NB4 (cell line): Measurements from ENCODE around the gene FRY.

ENCODE experiments used
- DNase-seq: peaks from one replicate; pipeline ENCODE4 v3.0.0; 2010; ENCODE audit warnings: low read depth
- H3K4me3 ChIP-seq: one replicate; pipeline ENCODE4 v1.5.1; 2011; ENCODE audit warnings: mild to moderate bottlenecking, low read depth, low read length, moderate library complexity
- MYC ChIP-seq: IDR thresholded peaks from 2 replicates; pipeline ENCODE4 v1.6.1; 2011; ENCODE audit warnings: low read depth, low read length
- POLR2A ChIP-seq: IDR thresholded peaks from 2 replicates; pipeline ENCODE4 v1.6.1; 2011; ENCODE audit warnings: mild to moderate bottlenecking; ENCODE audit not compliant: insufficient read length; ENCODE audit errors: extremely low read depth
- TF ChIP-seq, protein P1 (sequence below): IDR thresholded peaks from one replicate; pipeline ENCODE4 v1.5.1; 2012; ENCODE audit warnings: low read depth, low read length
- TF ChIP-seq, protein P2 (sequence below): IDR thresholded peaks from 2 replicates; pipeline ENCODE4 v1.6.1; 2011; ENCODE audit warnings: low read depth, low read length

The FRY gene

DNA sequence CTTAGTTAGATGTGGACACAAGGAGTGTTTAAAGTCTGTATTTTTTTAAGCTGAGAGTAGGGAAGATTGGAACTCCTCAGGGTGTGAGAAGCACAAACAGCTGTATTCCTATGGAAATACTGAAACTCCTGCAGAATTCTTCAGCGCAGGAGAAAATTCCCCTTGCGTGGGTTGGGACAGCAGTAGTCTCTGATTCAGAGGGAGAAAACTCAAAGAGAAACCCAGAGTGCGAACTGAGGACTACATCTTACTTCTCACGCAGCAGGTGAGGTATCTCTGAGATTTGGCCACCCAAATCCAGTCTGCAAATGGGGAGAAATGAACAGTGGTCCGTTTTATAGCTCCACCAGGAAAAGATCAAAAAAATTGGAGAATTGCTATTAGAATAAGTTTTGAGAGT lies 60.9 kb downstream of the FRY start:
- no peak for TF ChIP-seq POLR2A
- DNase-seq, result no peak
- no peak overlapping the region for H3K4me3 ChIP-seq

DNA sequence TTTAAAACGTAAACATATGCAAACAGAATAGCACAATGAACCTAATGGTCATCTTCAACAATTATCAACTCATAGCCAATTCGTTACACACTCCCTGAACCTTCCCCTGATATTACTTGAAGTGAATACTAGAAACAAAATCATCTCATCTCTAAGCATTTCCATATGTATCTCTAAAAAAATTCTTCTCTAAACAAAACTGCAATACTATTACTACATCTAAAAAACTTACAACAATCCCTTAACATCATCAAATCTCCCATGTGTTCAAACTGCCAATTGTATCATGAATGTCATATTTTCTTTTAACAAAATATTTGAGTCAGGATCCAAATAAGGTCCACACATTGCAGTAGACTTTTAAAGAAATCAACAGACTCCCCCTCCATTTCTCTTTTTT lies 61.4 kb downstream of the FRY start:
- no peak overlapping the region for H3K4me3 ChIP-seq
- no peak for DNase-seq
- TF ChIP-seq, protein P1, sequence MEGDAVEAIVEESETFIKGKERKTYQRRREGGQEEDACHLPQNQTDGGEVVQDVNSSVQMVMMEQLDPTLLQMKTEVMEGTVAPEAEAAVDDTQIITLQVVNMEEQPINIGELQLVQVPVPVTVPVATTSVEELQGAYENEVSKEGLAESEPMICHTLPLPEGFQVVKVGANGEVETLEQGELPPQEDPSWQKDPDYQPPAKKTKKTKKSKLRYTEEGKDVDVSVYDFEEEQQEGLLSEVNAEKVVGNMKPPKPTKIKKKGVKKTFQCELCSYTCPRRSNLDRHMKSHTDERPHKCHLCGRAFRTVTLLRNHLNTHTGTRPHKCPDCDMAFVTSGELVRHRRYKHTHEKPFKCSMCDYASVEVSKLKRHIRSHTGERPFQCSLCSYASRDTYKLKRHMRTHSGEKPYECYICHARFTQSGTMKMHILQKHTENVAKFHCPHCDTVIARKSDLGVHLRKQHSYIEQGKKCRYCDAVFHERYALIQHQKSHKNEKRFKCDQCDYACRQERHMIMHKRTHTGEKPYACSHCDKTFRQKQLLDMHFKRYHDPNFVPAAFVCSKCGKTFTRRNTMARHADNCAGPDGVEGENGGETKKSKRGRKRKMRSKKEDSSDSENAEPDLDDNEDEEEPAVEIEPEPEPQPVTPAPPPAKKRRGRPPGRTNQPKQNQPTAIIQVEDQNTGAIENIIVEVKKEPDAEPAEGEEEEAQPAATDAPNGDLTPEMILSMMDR, result no peak
- no peak for TF ChIP-seq MYC
- TF ChIP-seq, protein P2, sequence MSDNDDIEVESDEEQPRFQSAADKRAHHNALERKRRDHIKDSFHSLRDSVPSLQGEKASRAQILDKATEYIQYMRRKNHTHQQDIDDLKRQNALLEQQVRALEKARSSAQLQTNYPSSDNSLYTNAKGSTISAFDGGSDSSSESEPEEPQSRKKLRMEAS, result no peak
- TF ChIP-seq POLR2A, result no peak

DNA sequence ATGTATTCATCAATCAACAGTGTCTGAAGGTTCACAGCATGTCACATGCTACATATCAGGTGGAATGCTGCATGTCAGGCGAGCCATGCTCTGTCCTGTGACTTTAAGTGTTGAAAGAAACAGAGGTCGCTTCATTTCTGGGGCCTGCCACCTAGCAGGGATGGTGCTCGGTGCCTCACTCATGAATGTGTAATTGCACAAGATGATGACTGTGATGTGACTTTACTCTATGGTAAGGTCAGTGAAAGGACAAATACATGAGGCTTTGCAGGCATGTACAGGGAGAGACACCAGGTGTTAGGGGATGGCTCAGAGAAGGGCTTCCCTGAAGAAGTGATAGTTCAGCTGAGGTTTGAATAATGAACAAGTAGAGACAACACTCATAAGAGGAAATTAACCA lies 66.7 kb downstream of the FRY start:
- no peak overlapping the region for H3K4me3 ChIP-seq
- TF ChIP-seq, protein P2, result peak; percentile 33; the same call in 1 of the 2 replicates
- TF ChIP-seq MYC, result no peak
- DNase-seq, result peak; percentile 69

DNA sequence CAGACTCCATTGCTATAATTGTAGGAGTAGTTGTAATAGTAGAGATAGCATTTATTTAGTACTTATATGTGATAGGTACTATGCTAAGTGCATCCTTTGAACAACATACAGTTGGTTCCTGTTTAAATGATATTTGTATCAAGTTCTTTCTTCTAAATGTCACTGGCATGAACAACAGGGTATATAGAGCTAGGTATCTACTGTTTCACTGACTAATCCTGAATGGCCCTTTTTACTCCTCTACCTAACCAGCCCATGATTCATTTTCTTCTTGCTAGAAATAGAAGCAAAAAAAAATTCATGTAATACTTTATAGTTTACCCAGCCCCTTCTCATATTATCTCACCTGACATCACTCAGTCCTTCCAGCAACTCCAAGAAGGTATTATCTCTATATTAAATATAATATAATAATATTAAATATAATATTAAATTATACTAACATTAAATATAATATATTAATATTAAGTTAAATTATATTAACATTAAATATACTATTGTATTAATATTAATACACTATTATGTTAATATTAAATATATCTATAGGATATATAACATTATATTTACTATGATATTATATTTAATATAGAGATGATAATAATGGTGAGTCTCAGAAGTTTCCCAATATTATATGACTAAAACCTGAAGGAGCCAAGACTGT lies 74.2 kb downstream of the FRY start:
- TF ChIP-seq POLR2A, result no peak
- no peak for TF ChIP-seq MYC
- TF ChIP-seq, protein P2, result no peak
- TF ChIP-seq, protein P1, result no peak
- no peak for DNase-seq
- no peak overlapping the region for H3K4me3 ChIP-seq

DNA sequence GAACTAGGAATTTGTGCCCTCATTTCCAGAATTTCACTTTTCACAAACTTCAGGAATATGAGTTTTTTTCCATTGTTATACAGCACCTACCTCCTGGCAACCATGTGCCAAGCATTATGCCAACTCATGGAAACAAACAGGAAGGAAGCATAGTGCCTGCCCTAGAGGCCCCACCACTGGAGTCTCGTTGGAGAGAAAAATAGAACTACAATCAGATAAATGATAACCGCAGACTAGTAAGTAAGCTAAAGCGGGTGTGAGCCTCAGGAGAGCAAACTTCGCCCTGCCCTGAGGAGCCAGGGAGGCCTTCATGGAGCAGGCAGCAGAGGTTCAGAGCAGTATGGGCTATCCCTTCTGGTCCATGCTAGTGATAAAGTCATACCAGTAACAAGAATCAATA lies 75.9 kb downstream of the FRY start:
- DNase-seq, result peak; percentile 92
- H3K4me3 ChIP-seq, result no peak overlapping the region
- TF ChIP-seq, protein P2, result peak; percentile 81; the same call in 1 of the 2 replicates
- peak; percentile 57 for TF ChIP-seq MYC
- TF ChIP-seq POLR2A, result no peak
- TF ChIP-seq, protein P1, result no peak

DNA sequence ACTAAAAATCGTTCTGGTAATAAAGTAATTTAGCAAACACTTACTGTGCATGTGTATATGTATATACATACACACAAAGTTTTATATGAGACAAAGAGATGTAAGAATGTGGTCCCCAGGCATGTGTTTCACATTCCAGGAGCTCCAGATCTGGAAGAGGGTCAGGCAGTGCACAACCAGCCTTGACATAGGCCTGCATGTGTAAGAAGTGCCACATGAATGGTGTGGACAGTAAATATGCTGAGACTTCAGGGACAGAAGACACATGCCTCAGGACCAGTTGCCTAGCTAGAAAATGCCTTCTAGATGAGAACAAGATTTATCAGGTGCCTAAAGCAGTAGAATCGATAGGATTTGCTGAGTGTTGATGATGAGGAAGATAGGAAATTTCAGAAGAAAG lies 76.4 kb downstream of the FRY start:
- TF ChIP-seq MYC, result no peak
- TF ChIP-seq, protein P1, result no peak
- TF ChIP-seq, protein P2, result 0 out of 2 replicates have a peak, but pooled peaks have one; percentile 13
- DNase-seq, result peak; percentile 43
- H3K4me3 ChIP-seq, result no peak overlapping the region

DNA sequence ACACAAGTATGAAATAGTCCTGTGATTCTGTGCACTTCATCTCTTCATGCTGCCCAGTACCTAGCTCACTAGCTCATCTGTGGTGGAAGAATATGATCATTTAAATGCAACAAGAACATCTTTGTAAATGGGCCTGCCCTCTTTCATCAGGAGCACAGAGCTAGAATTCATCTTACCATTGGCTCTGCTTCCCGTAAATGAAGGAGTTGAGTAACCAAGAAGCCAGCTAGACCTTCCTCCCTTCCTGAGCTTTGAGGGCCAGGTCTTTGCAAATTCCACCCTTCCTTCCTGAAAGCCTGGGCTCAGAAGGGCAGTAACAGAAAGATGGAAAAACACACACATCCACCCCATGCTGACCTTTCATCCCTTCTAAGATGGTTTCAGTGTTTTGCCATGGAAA lies 82.0 kb downstream of the FRY start:
- H3K4me3 ChIP-seq, result no peak overlapping the region
- DNase-seq, result peak; percentile 86
- TF ChIP-seq, protein P1, result no peak
- TF ChIP-seq POLR2A (no peak), MYC (no peak)
- TF ChIP-seq, protein P2, result no peak
